CD4-positive, alpha-beta T cell treated with Interleukin-4 for 1 hour (primary cell): ENCODE results near the gene PRDX6.
"Not testable (repeated sequence)": the region's sequence is repeated elsewhere in the genome, so short reads cannot be mapped to it uniquely, and the experiment has no call there.

Experiments used
- DNase-seq, 2 donors: peaks; one replicate each; pipeline ENCODE4 v3.0.0-alpha.2; 2020 to 2022

Gene PRDX6

DNA sequence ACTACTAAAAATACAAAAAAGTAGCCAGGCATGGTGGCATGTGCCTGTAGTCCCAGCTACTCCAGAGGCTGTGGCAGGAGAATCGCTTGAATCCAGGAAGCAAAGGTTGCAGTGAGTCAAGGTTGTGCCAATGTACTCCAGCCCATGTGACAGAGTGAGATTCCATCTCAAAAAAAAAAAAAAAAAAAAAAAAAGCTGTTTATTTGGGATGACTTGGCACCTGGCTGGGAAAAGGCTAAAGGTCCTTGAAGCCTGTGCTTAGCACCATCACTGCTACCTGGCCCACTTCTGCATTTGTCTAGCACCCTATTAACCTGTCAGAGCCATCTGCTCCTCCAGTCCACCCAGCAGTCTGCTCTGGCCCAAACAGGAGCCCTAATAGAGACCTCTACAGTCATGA is 25.0 kb downstream of the PRDX6 start:
- no peak for DNase-seq

DNA sequence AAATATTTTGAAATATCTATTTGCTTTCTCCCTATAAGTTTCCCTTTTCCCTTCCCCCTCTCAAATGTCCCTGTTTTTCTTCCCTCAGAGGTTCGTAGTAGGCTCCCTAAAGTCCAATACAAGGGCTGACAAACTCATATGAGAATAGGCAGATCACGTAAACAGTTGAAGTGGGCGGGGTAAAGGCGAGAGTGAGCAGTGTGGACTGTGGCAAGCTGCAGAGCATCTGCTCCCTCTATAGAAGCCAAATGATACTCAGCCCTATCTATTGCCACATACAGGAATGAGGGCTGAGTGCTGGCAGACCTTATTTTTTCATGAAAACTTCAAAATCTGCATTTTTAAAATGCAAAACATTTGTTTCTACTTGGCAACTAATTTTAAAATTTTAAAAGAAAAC is 26.3 kb downstream of the PRDX6 start:
- no peak for DNase-seq

DNA sequence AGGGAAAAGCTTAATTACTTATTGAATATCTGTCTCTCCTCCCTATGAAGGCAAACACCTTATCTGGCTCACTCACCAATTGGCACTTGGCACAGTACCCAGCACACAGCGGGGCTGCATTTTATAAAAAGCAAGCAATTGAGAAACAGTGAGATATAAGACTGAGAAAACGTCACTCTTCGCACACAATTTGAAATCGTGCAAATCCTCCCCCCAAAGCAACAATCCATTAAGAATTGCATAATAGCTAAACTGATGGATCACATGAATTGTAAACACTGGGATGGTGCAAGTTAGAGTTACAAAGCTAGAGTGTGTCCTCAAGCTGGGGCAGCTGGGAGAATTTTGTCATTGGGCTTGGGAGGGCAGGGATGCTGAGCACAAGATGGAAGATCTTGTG is 27.1 kb downstream of the PRDX6 start:
- DNase-seq = no peak

DNA sequence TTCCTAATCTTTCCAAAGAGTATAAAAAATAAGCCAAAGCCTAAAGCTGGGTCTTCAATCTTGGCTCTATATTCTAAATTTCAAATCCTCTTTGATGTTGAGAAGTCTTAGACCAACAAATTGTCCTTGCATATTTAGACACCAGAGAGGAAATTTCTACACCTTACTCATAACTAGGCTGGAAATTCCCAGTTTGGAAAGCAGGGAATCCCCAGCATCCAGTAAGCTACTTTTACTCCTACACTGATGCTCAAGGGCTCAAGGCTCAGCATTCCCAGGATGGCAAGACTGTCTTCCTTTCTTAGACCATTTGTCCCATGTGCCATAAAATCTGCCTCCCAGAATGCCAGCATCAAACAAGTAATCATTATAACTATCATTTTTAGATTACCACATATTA is 28.3 kb downstream of the PRDX6 start:
- DNase-seq = no peak

DNA sequence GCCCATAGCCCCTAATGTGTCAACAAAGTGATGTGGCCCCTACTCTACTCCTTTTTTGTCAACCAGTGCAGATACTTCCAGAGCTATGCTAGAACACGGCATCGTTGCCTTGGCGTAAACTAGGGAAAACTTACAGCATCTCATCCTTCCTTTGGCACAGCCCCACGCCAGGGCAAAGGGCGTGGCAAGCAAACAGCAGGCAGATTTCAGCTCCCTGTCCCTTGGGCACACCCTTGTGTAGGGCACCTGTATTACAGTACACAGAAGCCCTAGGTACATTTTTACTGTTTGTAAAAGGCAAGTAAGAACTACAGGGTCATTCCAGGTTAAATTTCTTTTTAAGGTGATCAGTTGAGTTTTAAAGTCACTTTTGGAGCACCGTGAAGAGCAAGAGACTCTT is 29.3 kb downstream of the PRDX6 start:
- DNase-seq = no peak

GRCh38 chr1:173507205-173507846 is 30.2 kb downstream of the PRDX6 start:
- no peak for DNase-seq

- no peak for DNase-seq
Measured at GRCh38 chr1:173507847-173508209, 30.7 kb downstream of the PRDX6 start.

GRCh38 chr1:173508541-173508940 is 31.4 kb downstream of the PRDX6 start:
- DNase-seq = no peak

DNA sequence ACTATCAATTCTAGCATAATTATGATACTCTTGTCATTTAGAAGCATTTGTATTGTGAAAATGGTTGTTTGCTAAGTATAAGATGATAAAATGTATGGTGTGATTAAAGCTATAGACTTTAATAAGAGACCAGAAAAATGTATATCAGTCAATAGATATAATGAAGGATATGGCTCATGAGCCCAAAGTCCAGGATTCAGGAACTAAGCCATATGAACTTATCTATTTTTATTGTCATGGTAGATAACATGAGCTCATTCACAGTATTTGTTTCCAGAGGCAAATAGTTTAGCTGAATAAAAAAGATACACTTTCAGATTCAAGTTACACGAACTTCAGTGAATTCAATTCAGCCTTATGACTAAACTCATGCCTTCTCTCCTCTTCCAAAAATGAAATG is 32.7 kb downstream of the PRDX6 start:
- no peak for DNase-seq

DNA sequence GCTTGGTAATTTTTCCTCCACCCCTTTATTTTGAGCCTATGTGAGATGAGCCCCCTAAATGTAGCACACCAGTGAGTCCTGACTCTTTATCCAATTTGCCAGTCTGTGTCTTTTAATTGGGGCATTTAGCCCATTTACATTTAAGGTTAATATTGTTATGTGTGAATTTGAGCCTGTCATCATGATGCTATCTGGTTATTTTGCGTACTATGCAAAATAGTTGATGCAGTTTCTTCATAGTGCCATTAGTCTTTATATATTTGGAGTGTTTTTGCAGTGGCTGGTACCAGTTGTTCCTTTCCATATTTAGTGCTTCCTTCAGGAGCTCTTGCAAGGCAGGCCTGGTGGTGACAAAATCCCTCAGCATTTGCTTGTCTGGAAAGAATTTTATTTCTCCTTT is 37.4 kb downstream of the PRDX6 start:
- not testable (repeated sequence) for DNase-seq

DNA sequence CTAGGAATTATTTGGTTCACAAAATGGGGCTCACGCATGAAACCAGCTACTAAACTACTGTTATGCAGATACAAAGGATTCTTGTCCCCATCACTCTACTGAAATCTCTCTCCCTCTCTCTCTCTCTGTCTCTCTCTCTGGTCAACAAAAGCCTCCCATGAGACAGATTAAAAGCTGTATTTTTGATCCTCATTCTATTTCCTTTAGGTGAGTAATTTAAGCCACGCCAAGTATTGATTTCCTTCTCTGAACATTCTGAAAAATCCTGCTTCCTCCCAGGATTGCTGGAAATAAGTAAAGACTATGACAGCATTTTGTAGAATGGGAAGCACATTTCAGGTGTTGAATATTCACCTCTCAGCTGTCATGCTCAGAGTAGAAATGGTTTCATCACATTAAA is 43.7 kb downstream of the PRDX6 start:
- DNase-seq = no peak

DNA sequence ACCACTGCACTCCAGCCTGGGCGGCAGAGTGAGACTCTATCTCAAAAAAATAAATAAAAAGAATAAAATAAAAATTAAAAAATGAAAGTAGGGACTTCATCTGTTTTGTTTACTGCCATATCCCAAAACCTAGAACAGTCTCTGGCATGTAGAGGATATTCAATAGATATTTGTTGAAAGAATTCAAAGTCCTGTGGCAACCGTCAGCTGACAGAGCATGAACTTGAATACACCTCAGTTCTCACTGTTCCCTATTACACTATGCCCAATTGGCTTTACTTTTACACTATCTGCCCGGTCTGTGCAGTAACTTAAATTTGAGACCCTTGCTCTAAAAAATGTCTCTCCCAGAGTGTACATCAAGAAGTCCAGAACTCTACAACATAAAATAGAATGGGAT is 46.2 kb downstream of the PRDX6 start:
- no peak for DNase-seq

GRCh38 chr1:173525926-173526325 is 48.8 kb downstream of the PRDX6 start:
- no peak for DNase-seq

GRCh38 chr1:173527151-173527826 is 50.2 kb downstream of the PRDX6 start:
- no peak for DNase-seq

- no peak for DNase-seq
Measured at GRCh38 chr1:173529106-173529505, 52.0 kb downstream of the PRDX6 start.

DNA sequence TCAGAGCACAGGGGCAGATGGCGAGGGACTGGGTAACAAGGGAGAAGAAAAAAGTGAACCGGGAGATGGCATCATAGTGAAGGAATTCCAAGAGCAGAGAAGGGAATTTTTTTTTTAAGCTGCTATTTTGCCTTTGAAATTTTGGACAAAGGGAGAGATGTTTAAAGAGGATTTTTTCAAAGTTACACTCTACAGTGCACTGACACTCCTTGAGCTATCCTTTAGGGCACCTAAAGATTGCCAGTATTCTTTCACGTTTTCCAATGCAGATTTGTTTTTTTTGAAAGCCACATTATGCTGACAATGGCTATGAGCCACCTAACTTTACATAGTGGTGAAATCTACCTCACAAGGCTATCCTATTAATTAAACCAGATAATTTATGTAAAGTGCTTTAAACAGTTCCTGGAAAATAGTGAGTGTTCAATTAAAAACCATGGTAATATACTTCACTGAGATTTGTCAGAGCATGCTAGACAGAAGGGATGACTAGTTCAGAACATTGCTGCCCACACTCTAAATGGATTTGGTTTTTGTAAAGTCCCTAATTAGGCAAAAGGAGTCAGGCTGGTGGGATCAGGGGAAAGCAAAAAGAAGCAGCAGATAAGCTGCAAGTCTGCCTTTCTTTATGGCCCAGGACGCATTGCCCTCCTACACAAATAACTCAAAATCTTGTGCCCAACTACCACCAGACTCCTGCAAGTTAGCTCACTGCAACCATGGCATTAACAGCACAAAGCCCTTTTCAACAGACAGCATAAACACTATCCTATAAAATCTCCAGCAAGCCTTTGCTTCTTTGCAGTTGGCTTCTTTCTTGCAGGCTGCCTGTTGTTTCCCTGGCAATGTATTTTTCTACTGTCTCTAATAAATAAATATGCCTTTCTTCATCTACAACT is 53.9 kb downstream of the PRDX6 start:
- DNase-seq = no peak

- DNase-seq = peak in 1 of 2 donors; percentile 29
Measured at GRCh38 chr1:173532237-173532636, 55.1 kb downstream of the PRDX6 start.

- DNase-seq = no peak
Measured at GRCh38 chr1:173536223-173536622, 59.1 kb downstream of the PRDX6 start.
